ENCODE measurements around the gene SYNE3. TPM values are rescaled to one million over a fixed set of nuclear protein-coding genes. Genes with fewer than 3 reads are reported as not detected.

The SYNE3 gene
- total RNA-seq, 2 experiments from 2014 or later: 21.6 to 22.8 TPM

DNA sequence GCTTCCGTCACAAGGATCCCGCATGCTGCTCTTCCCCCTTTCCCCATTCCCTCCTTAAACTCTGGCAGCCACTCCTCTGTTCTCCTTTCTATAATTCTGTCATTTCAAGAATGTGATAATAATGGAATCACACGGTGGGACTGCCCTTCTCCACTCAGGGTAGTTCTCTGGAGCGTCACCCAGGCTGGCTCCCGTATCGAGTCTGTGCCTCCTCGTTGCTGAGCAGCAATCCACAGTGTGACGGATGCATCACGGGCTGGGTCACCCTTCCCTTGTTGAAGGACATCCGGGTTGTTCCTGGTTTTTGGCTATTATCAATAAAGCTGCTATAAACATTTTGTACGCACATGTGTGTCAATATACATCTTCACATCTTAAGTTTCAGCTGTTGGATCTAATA lies 5.7 kb upstream of the SYNE3 start:
- Mint-ChIP-seq H3K27me3 (ENCODE audit: low read depth) (no peaks in the 10 kb centered on the region), H3K36me3 (ENCODE audit: low read depth) (peaks cover 2% of the 10 kb centered on the region), H3K27ac (peak overlapping the region; percentile 97), H3K4me3 (no peak overlapping the region), H3K9me3 (no peaks in the 10 kb centered on the region), H3K4me1 (ENCODE audit: low read depth) (peaks cover 90% of the 10 kb centered on the region)
- intact Hi-C loops (cut with micrococcal nuclease): loop anchor here (5.0 kb wide), 2 partner anchors 1275 to 1565 kb away; partner anchors contain the start of gene VRK1
- CTCF ChIA-PET: interaction anchor here (3.5 to 8.6 kb wide), 2 partner anchors 11 to 78 kb away, joined by 17 to 184 read pairs; partner anchors contain the start of gene GLRX5
- no peak for DNase-seq

DNA sequence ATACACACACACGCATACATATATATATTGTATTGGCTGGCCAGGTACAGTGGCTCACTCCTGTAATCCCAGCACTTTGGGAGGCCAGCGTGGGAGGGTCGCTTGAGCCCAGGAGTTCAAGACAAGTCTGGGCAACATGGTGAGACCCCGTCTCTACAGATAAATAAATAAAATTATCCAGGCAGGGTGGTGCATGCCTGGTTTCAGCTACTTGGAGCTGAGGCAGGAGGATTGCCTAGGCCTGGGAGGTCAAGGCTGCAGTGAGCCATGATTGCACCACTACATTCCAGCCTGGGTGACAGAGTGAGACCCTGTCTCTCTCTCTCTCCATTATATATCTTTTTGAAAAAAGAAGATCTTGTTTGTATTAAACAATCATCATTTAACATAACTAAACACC lies 4.6 kb upstream of the SYNE3 start:
- Mint-ChIP-seq H3K36me3 (ENCODE audit: low read depth) (peaks cover 2% of the 10 kb centered on the region), H3K27me3 (ENCODE audit: low read depth) (no peaks in the 10 kb centered on the region), H3K4me1 (ENCODE audit: low read depth) (peaks cover 83% of the 10 kb centered on the region), H3K27ac (no peak overlapping the region), H3K9me3 (no peaks in the 10 kb centered on the region), H3K4me3 (no peak overlapping the region)
- CTCF ChIA-PET: no interaction called here
- intact Hi-C loops (cut with micrococcal nuclease): loop anchor here (5.0 kb wide), 2 partner anchors 1276 to 1564 kb away; partner anchors contain the start of gene VRK1
- no peak for DNase-seq

DNA sequence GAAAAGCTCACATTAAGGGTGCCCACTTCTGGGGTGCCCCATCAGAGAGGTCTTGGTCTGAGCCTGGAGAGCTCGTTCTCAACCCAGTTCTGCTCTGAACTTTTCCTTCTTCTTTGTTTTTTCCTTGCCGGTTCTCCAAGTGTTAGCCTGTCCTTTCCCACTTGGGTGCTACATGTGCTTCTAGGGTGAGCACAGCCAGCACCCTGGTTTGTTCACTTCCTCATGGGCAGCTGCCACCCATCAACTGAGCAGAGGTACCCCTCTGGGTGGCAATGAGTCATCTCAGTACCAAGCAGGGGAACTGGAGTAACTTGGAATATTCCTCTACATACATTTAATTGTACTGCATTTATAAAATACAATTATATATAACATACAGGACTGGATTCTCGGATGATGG lies 3.9 kb upstream of the SYNE3 start:
- Mint-ChIP-seq H3K9me3 (no peaks in the 10 kb centered on the region), H3K27ac (no peak overlapping the region), H3K27me3 (ENCODE audit: low read depth) (no peaks in the 10 kb centered on the region), H3K4me1 (ENCODE audit: low read depth) (peaks cover 80% of the 10 kb centered on the region), H3K36me3 (ENCODE audit: low read depth) (peaks cover 2% of the 10 kb centered on the region), H3K4me3 (peak overlapping the region; percentile 39)
- DNase-seq: peak; percentile 19
- CTCF ChIA-PET: interaction anchor here (1.0 kb wide), 1 partner anchor 78 kb away, joined by 3 read pairs; no protein-coding TSS in a partner anchor
- intact Hi-C loops (cut with micrococcal nuclease): loop anchor here (5.0 kb wide), 2 partner anchors 1277 to 1563 kb away; partner anchors contain the start of gene VRK1

- Mint-ChIP-seq H3K27ac (peak overlapping the region; percentile 54), H3K9me3 (no peaks in the 10 kb centered on the region), H3K36me3 (ENCODE audit: low read depth) (peaks cover 4% of the 10 kb centered on the region), H3K4me3 (peak overlapping the region; percentile 14), H3K4me1 (ENCODE audit: low read depth) (peaks cover 80% of the 10 kb centered on the region), H3K27me3 (ENCODE audit: low read depth) (no peaks in the 10 kb centered on the region)
- intact Hi-C loops (cut with micrococcal nuclease): loop anchor here (1.0 to 5.0 kb wide), 5 partner anchors 15 to 1562 kb away; partner anchors contain the start of gene VRK1
- CTCF ChIA-PET: interaction anchor here (1.0 to 1.9 kb wide), 3 partner anchors 12 to 77 kb away, joined by 3 to 8 read pairs (median 4); no protein-coding TSS in a partner anchor
- DNase-seq: peak; percentile 89
Measured at GRCh38 chr14:95519699-95520098, 3.2 kb upstream of the SYNE3 start.

DNA sequence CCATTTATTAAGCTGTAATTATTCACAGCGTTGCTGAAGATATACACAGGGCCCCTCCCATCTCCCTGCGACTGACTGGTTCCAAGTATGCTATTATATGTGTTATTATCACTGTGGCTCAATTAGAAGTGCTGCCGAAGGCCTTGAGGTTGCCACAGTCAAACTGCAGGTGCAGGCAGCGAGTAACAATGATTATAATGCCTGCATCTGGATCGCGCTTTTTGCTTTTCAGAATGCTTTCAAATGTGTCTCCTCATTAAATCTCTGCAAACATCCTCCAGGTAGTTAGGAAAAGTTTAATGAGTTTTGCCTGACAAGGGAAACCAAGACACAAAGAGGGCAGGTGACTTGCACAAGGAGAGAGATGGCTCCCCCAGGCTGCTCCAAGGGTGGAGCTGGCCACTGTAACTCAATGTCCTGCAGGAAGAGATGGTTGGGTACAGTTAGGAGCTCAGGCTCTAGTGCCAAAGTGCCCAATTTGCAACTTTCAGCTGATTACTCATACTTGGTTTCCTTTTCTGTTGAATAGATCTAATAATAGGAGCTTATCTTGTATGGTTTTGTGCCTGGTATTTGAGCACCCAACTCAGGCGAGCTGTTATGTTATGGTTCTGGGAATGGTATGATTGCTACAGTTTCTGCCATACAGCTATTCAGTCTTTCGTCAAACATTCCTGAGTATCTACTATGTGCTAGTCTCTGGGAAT lies 1.7 kb upstream of the SYNE3 start:
- Mint-ChIP-seq H3K4me3 (no peak overlapping the region), H3K9me3 (no peaks in the 10 kb centered on the region), H3K27me3 (ENCODE audit: low read depth) (no peaks in the 10 kb centered on the region), H3K36me3 (ENCODE audit: low read depth) (peaks cover 4% of the 10 kb centered on the region), H3K4me1 (ENCODE audit: low read depth) (peaks cover 71% of the 10 kb centered on the region), H3K27ac (peak overlapping the region; percentile 47)
- CTCF ChIA-PET: interaction anchor here (0.7 to 1.9 kb wide), 13 partner anchors 9 to 424 kb away, joined by 3 to 18 read pairs (median 4); no protein-coding TSS in a partner anchor
- intact Hi-C loops (cut with micrococcal nuclease): loop anchor here (5.0 kb wide), 1 partner anchor 36 kb away; no protein-coding TSS in a partner anchor
- DNase-seq: no peak

- H3K27ac Mint-ChIP-seq: peak overlapping the region; percentile 79
- peak overlapping the region; percentile 80 for H3K4me3 Mint-ChIP-seq
- H3K36me3 Mint-ChIP-seq (ENCODE audit: low read depth): peaks cover 2% of the 10 kb centered on the region
- H3K4me1 Mint-ChIP-seq (ENCODE audit: low read depth): peaks cover 61% of the 10 kb centered on the region
- peak; percentile 93 for DNase-seq
- intact Hi-C loops (cut with micrococcal nuclease): loop anchor here (1.0 to 5.0 kb wide), 3 partner anchors 8 to 34 kb away; no protein-coding TSS in a partner anchor
- H3K9me3 Mint-ChIP-seq: no peaks in the 10 kb centered on the region
- H3K27me3 Mint-ChIP-seq (ENCODE audit: low read depth): no peaks in the 10 kb centered on the region
- CTCF ChIA-PET: interaction anchor here (0.9 to 4.3 kb wide), 8 partner anchors 10 to 74 kb away, joined by 3 to 29 read pairs (median 4); no protein-coding TSS in a partner anchor
Measured at GRCh38 chr14:95515596-95516552, 576 bp downstream of the SYNE3 start.

GRCh38 chr14:95515080-95515489 lies 1.4 kb downstream of the SYNE3 start:
- intact Hi-C loops (cut with micrococcal nuclease): loop anchor here (5.0 kb wide), 1 partner anchor 33 kb away; no protein-coding TSS in a partner anchor
- peak; percentile 31 for DNase-seq
- peak overlapping the region; percentile 59 for H3K27ac Mint-ChIP-seq
- no peaks in the 10 kb centered on the region for H3K9me3 Mint-ChIP-seq
- no peaks in the 10 kb centered on the region for H3K27me3 Mint-ChIP-seq (ENCODE audit: low read depth)
- CTCF ChIA-PET: interaction anchor here (0.9 to 4.3 kb wide), 7 partner anchors 12 to 73 kb away, joined by 3 to 29 read pairs (median 4); no protein-coding TSS in a partner anchor
- peaks cover 60% of the 10 kb centered on the region for H3K4me1 Mint-ChIP-seq (ENCODE audit: low read depth)
- H3K36me3 Mint-ChIP-seq (ENCODE audit: low read depth): peaks cover 4% of the 10 kb centered on the region
- H3K4me3 Mint-ChIP-seq: peak overlapping the region; percentile 80

GRCh38 chr14:95514131-95515079 lies 2.0 kb downstream of the SYNE3 start:
- Mint-ChIP-seq H3K4me3 (peak overlapping the region; percentile 80), H3K27ac (peak overlapping the region; percentile 59), H3K9me3 (no peaks in the 10 kb centered on the region), H3K36me3 (ENCODE audit: low read depth) (peaks cover 4% of the 10 kb centered on the region), H3K27me3 (ENCODE audit: low read depth) (no peaks in the 10 kb centered on the region), H3K4me1 (ENCODE audit: low read depth) (peaks cover 59% of the 10 kb centered on the region)
- CTCF ChIA-PET: interaction anchor here (0.8 to 4.3 kb wide), 7 partner anchors 10 to 72 kb away, joined by 3 to 29 read pairs (median 4); no protein-coding TSS in a partner anchor
- no peak for DNase-seq
- intact Hi-C loops (cut with micrococcal nuclease): loop anchor here (5.0 kb wide), 1 partner anchor 32 kb away; no protein-coding TSS in a partner anchor

DNA sequence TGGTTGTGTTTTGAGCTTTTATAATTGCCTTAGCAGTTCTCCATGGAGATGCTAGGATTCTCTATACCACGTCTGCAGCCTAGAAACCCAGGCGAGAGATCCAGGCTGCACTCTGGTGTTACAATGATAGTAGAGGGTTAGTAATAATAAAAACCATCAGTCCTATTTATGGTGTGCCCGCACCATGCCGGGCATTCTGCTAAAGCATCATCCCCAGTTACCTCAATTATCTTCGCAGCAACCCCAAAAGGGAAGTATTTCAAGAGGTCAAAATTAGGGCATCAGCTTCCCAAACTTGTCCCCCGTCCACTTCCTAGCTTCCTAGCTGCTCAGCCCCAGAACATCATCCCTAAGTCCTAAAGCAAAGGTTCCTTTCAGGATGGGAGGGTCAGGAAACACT lies 3.2 kb downstream of the SYNE3 start:
- H3K27me3 Mint-ChIP-seq (ENCODE audit: low read depth): no peaks in the 10 kb centered on the region
- intact Hi-C loops (cut with micrococcal nuclease): no loop called here
- no peak overlapping the region for H3K27ac Mint-ChIP-seq
- no peaks in the 10 kb centered on the region for H3K9me3 Mint-ChIP-seq
- H3K4me3 Mint-ChIP-seq: no peak overlapping the region
- peaks cover 4% of the 10 kb centered on the region for H3K36me3 Mint-ChIP-seq (ENCODE audit: low read depth)
- H3K4me1 Mint-ChIP-seq (ENCODE audit: low read depth): peaks cover 53% of the 10 kb centered on the region
- no peak for DNase-seq
- CTCF ChIA-PET: interaction anchor here (1.7 to 4.3 kb wide), 3 partner anchors 9 to 71 kb away, joined by 4 to 29 read pairs (median 16); no protein-coding TSS in a partner anchor

DNA sequence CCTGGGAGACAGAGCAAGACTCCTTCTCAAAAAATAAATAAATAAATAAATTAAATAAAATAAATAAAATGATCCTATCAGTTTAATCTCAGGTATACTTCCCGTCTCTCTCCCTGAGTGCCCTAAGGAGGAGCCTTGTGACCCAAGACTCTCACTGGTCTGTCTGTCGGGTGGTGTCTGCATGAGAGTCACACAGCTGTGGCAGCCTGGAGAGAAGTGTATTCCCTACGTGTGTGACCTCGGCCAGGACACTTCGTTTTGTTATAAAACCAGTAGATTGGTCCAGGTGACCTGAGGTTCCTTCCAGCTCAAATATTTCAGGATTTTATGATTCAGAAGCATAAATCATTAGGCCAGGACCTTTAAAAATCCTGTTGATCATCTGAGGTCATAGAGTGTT lies 4.8 kb downstream of the SYNE3 start:
- H3K36me3 Mint-ChIP-seq (ENCODE audit: low read depth): peaks cover 7% of the 10 kb centered on the region
- no peak overlapping the region for H3K27ac Mint-ChIP-seq
- no peaks in the 10 kb centered on the region for H3K27me3 Mint-ChIP-seq (ENCODE audit: low read depth)
- H3K4me1 Mint-ChIP-seq (ENCODE audit: low read depth): peaks cover 52% of the 10 kb centered on the region
- DNase-seq: no peak
- intact Hi-C loops (cut with micrococcal nuclease): no loop called here
- no peaks in the 10 kb centered on the region for H3K9me3 Mint-ChIP-seq
- CTCF ChIA-PET: interaction anchor here (1.1 to 1.7 kb wide), 2 partner anchors 8 to 69 kb away, joined by 3 to 4 read pairs; no protein-coding TSS in a partner anchor
- H3K4me3 Mint-ChIP-seq: no peak overlapping the region

DNA sequence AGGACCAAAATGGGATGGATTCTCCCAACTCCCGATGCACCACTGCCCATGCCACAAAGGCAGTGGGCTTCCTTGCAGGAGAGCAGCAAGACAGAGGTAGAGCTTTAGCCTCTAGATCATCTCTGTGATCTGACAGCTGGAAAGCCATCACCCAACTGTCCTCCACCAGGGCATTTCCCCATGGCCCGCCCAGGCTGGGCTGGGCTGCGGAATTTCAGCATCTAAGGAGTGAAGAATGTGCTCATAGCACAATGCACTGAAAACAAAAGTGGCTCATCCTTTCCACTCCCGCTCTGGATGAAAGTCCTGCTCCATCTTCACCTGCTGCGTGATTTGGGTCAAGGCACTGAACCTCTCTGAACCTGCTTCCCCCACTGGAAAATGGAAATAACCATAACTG lies 5.6 kb downstream of the SYNE3 start:
- no peaks in the 10 kb centered on the region for H3K27me3 Mint-ChIP-seq (ENCODE audit: low read depth)
- intact Hi-C loops (cut with micrococcal nuclease): no loop called here
- DNase-seq: no peak
- CTCF ChIA-PET: interaction anchor here (1.1 kb wide), 1 partner anchor 69 kb away, joined by 3 read pairs; no protein-coding TSS in a partner anchor
- peaks cover 8% of the 10 kb centered on the region for H3K36me3 Mint-ChIP-seq (ENCODE audit: low read depth)
- no peaks in the 10 kb centered on the region for H3K9me3 Mint-ChIP-seq
- H3K4me3 Mint-ChIP-seq: no peak overlapping the region
- no peak overlapping the region for H3K27ac Mint-ChIP-seq
- H3K4me1 Mint-ChIP-seq (ENCODE audit: low read depth): peaks cover 55% of the 10 kb centered on the region

Data from activated naive CD4-positive, alpha-beta T cell treated with anti-CD3 and anti-CD28 coated beads for 36 hours (primary cell).